HFF-Myc (cell line): ENCODE measurements around the gene GRIA1.
"Not testable (repeated sequence)": the region's sequence is repeated elsewhere in the genome, so short reads cannot be mapped to it uniquely, and the experiment has no call there.

Experiments
- DNase-seq: peaks from one replicate; pipeline ENCODE4 v3.0.0-alpha.2; 2011; ENCODE audit warnings: low read depth; ENCODE audit errors: extremely low read depth
- H3K4me3 ChIP-seq: replicated peaks from 2 replicates; pipeline ENCODE4 v1.5.1; 2011; ENCODE audit warnings: low read depth, mild to moderate bottlenecking, control low read depth, low read length
- TF ChIP-seq, protein P1 (sequence below): IDR thresholded peaks from 2 replicates; pipeline ENCODE4 v1.5.1; 2012; ENCODE audit warnings: mild to moderate bottlenecking, low read depth, low read length, control low read depth; ENCODE audit errors: missing control alignments

The GRIA1 gene

DNA sequence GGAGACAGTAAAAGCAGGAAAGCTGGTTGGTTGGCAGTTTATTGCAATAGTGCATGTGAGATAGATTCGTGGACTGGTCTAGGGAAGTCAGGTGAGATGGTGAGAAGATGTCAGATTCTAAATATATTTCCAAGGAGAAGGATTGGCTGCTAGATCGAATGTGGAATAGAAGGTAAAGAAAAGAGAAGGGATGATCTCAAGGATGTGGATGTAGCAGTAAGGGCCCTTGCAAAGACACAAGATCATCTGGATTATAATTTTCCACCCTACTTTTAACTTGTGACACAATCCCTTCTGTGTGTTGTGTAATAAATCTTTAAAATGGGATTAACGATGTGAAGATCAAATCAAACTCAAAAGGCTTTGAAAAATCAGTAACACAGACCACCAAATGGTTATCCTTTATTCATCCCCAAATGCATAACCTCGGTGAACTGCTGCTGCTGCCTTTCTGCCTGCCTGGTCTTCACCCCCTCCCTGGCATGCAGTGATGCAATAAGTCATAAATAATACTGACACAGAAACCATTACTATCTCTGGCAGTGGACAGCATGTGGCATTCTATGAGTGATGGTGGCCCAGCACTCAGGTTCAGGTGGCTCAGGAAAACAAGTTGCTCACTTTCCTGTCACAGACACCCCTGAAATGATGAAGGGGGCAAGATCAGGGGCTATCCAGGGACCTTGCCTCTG is 369.9 kb downstream of the GRIA1 start:
- no peak for DNase-seq
- H3K4me3 ChIP-seq, result no peak overlapping the region
- TF ChIP-seq, protein P1, sequence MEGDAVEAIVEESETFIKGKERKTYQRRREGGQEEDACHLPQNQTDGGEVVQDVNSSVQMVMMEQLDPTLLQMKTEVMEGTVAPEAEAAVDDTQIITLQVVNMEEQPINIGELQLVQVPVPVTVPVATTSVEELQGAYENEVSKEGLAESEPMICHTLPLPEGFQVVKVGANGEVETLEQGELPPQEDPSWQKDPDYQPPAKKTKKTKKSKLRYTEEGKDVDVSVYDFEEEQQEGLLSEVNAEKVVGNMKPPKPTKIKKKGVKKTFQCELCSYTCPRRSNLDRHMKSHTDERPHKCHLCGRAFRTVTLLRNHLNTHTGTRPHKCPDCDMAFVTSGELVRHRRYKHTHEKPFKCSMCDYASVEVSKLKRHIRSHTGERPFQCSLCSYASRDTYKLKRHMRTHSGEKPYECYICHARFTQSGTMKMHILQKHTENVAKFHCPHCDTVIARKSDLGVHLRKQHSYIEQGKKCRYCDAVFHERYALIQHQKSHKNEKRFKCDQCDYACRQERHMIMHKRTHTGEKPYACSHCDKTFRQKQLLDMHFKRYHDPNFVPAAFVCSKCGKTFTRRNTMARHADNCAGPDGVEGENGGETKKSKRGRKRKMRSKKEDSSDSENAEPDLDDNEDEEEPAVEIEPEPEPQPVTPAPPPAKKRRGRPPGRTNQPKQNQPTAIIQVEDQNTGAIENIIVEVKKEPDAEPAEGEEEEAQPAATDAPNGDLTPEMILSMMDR, result no peak

DNA sequence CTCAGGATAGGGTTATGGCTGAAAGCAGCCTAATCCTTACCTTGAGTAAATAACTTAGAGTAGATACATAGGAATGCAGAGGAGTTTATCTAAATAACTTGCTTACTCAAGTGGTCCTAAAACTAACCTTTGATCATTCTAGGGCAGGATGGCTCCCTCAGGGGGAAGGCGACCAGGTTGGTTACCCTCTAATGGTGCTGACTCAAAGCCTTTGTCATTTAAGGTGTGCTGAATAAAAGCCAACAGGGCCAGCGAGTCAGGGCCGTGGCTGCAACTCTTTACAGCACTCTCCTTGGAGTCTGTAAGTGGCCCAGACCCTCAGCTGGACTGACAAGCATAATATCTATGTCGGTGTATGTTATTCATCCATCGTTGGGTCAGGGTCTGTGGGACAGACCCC is 372.4 kb downstream of the GRIA1 start:
- H3K4me3 ChIP-seq, DNase-seq: not testable (repeated sequence)
